Stomach smooth muscle (tissue), 2 donors: Measurements from ENCODE around the gene AFG3L2.

Experiments used
- H3K27ac ChIP-seq: one replicate; pipeline ENCODE4 v1.7.0; 2013; ENCODE audit warnings: mild to moderate bottlenecking, low read length, inconsistent platforms
- H3K27me3 ChIP-seq, 2 donors: one replicate each; pipeline ENCODE4 v1.7.0; 2013; ENCODE audit warnings: low read length in 2 of 2; ENCODE audit not compliant: insufficient read depth in 2 of 2, control insufficient read depth in 1 of 2
- H3K36me3 ChIP-seq, 2 donors: one replicate each; pipeline ENCODE4 v1.7.0; 2013; ENCODE audit warnings: low read length in 2 of 2; ENCODE audit not compliant: control insufficient read depth in 2 of 2, insufficient read depth in 2 of 2
- H3K4me1 ChIP-seq: one replicate; pipeline ENCODE4 v1.7.0; 2013; ENCODE audit warnings: low read length; ENCODE audit not compliant: control insufficient read depth, insufficient read depth
- H3K4me3 ChIP-seq, 2 donors: one replicate each; pipeline ENCODE4 v1.7.0; 2013; ENCODE audit warnings: low read length in 2 of 2
- H3K9ac ChIP-seq, 2 donors: one replicate each; pipeline ENCODE4 v1.7.0; 2013; ENCODE audit warnings: low read length in 2 of 2, mild to moderate bottlenecking in 1 of 2
- H3K9me3 ChIP-seq, 2 donors: one replicate each; pipeline ENCODE4 v1.7.0; 2013; ENCODE audit warnings: low read length in 2 of 2; ENCODE audit not compliant: control insufficient read depth in 2 of 2
- donor health status: healthy.
- donor health status: Pancreatic carcinoma.

AFG3L2 gene

GRCh38 chr18:12362473-12363174, 14.4 kb downstream of the AFG3L2 start:
- no peak overlapping the region for H3K9ac ChIP-seq
- peaks cover 56% of the 10 kb centered on the region in 2 donors for H3K36me3 ChIP-seq
- no peak overlapping the region for H3K4me3 ChIP-seq
- H3K9me3 ChIP-seq = no peaks in the 10 kb centered on the region
- H3K27ac ChIP-seq = no peak overlapping the region
- H3K27me3 ChIP-seq = no peaks in the 10 kb centered on the region
- H3K4me1 ChIP-seq = peaks cover 14% of the 10 kb centered on the region

- Histone ChIP-seq H3K27me3 (no peaks in the 10 kb centered on the region), H3K9me3 (no peaks in the 10 kb centered on the region), H3K36me3 (peaks cover 51 to 55% of the 10 kb centered on the region in 2 donors), H3K4me1 (peaks cover 14% of the 10 kb centered on the region), H3K27ac (no peak overlapping the region), H3K9ac (no peak overlapping the region), H3K4me3 (no peak overlapping the region)
Observed at GRCh38 chr18:12361770-12362378, 15.2 kb downstream of the AFG3L2 start.

- H3K27ac ChIP-seq = no peak overlapping the region
- no peak overlapping the region for H3K4me3 ChIP-seq
- no peak overlapping the region for H3K9ac ChIP-seq
- peaks cover 12% of the 10 kb centered on the region for H3K4me1 ChIP-seq
- no peaks in the 10 kb centered on the region for H3K27me3 ChIP-seq
- peaks cover 42 to 49% of the 10 kb centered on the region in 2 donors for H3K36me3 ChIP-seq
- no peaks in the 10 kb centered on the region for H3K9me3 ChIP-seq
Observed at GRCh38 chr18:12359515-12359927, 17.5 kb downstream of the AFG3L2 start.

GRCh38 chr18:12352188-12352587, 24.8 kb downstream of the AFG3L2 start:
- peaks cover 52 to 60% of the 10 kb centered on the region in 2 donors for H3K36me3 ChIP-seq
- H3K27me3 ChIP-seq = no peaks in the 10 kb centered on the region
- no peak overlapping the region for H3K9ac ChIP-seq
- no peaks in the 10 kb centered on the region for H3K9me3 ChIP-seq
- no peak overlapping the region for H3K4me3 ChIP-seq
- no peak overlapping the region for H3K27ac ChIP-seq
- H3K4me1 ChIP-seq = no peaks in the 10 kb centered on the region

GRCh38 chr18:12347895-12348294, 29.1 kb downstream of the AFG3L2 start:
- no peak overlapping the region for H3K27ac ChIP-seq
- no peaks in the 10 kb centered on the region for H3K9me3 ChIP-seq
- no peak overlapping the region for H3K9ac ChIP-seq
- no peaks in the 10 kb centered on the region for H3K27me3 ChIP-seq
- peaks cover 67 to 72% of the 10 kb centered on the region in 2 donors for H3K36me3 ChIP-seq
- H3K4me3 ChIP-seq = no peak overlapping the region
- H3K4me1 ChIP-seq = no peaks in the 10 kb centered on the region

- H3K27me3 ChIP-seq = no peaks in the 10 kb centered on the region
- no peaks in the 10 kb centered on the region for H3K4me1 ChIP-seq
- no peak overlapping the region for H3K9ac ChIP-seq
- peaks cover 63 to 69% of the 10 kb centered on the region in 2 donors for H3K36me3 ChIP-seq
- H3K27ac ChIP-seq = no peak overlapping the region
- H3K4me3 ChIP-seq = no peak overlapping the region
- H3K9me3 ChIP-seq = no peaks in the 10 kb centered on the region
Observed at GRCh38 chr18:12346240-12346565, 30.8 kb downstream of the AFG3L2 start.

- no peak overlapping the region for H3K27ac ChIP-seq
- no peaks in the 10 kb centered on the region for H3K4me1 ChIP-seq
- H3K9me3 ChIP-seq = no peaks in the 10 kb centered on the region
- peaks cover 59 to 63% of the 10 kb centered on the region in 2 donors for H3K36me3 ChIP-seq
- H3K4me3 ChIP-seq = no peak overlapping the region
- H3K9ac ChIP-seq = no peak overlapping the region
- H3K27me3 ChIP-seq = no peaks in the 10 kb centered on the region
Observed at GRCh38 chr18:12345491-12346239, 31.4 kb downstream of the AFG3L2 start.

GRCh38 chr18:12342661-12343060, 34.4 kb downstream of the AFG3L2 start:
- Histone ChIP-seq H3K36me3 (peaks cover 46 to 52% of the 10 kb centered on the region in 2 donors), H3K4me3 (no peak overlapping the region), H3K27me3 (no peaks in the 10 kb centered on the region), H3K27ac (no peak overlapping the region), H3K9me3 (no peaks in the 10 kb centered on the region), H3K4me1 (no peaks in the 10 kb centered on the region), H3K9ac (no peak overlapping the region)

GRCh38 chr18:12340945-12341660, 35.9 kb downstream of the AFG3L2 start:
- no peak overlapping the region for H3K9ac ChIP-seq
- no peak overlapping the region for H3K27ac ChIP-seq
- H3K4me3 ChIP-seq = no peak overlapping the region
- H3K4me1 ChIP-seq = no peaks in the 10 kb centered on the region
- peaks cover 52 to 56% of the 10 kb centered on the region in 2 donors for H3K36me3 ChIP-seq
- no peaks in the 10 kb centered on the region for H3K27me3 ChIP-seq
- no peaks in the 10 kb centered on the region for H3K9me3 ChIP-seq

GRCh38 chr18:12338382-12338781, 38.6 kb downstream of the AFG3L2 start:
- no peak overlapping the region for H3K27ac ChIP-seq
- no peaks in the 10 kb centered on the region for H3K27me3 ChIP-seq
- peaks cover 18% of the 10 kb centered on the region for H3K4me1 ChIP-seq
- H3K9ac ChIP-seq = no peak overlapping the region
- peaks cover 42 to 46% of the 10 kb centered on the region in 2 donors for H3K36me3 ChIP-seq
- no peak overlapping the region for H3K4me3 ChIP-seq
- no peaks in the 10 kb centered on the region for H3K9me3 ChIP-seq
